CD4-positive, alpha-beta memory T cell (primary cell): ENCODE data around the gene ZNF776. TPM values are rescaled to one million over a fixed set of nuclear protein-coding genes. Genes with fewer than 3 reads are reported as not detected.

Experiments used
- CTCF ChIA-PET: fragments of 350-600 bp; sonication (Branson Sonifier 250); formaldehyde crosslinking; loops from one replicate; lab custom pipeline; 2021; ENCODE audit warnings: inconsistent platforms; ENCODE audit not compliant: partially characterized antibody; lab: Charles Lee
- POLR2A ChIA-PET: fragments of 350-600 bp; sonication (Branson Sonifier 250); formaldehyde crosslinking; loops from one replicate; lab custom pipeline; 2021; ENCODE audit not compliant: partially characterized antibody; lab: Charles Lee
- DNase-seq, 5 donors: peaks; one replicate each; pipeline versions ENCODE4 v3.0.0 to v3.0.0-alpha.2; 2020 to 2022; ENCODE audit warnings: mixed read lengths in 1 of 5
- H3K27ac ChIP-seq: one replicate; pipeline ENCODE4 v1.7.0; 2013; ENCODE audit warnings: low read depth, low read length
- H3K27me3 ChIP-seq: 2 replicates; pipeline ENCODE4 v1.7.0; 2013; ENCODE audit warnings: mild to moderate bottlenecking, low read length, moderate library complexity; ENCODE audit not compliant: insufficient read depth
- H3K36me3 ChIP-seq: 2 replicates; pipeline ENCODE4 v1.7.0; 2013; ENCODE audit warnings: mild to moderate bottlenecking, low read length, moderate library complexity; ENCODE audit not compliant: insufficient read depth
- H3K4me1 ChIP-seq: 2 replicates; pipeline ENCODE4 v1.7.0; 2013; ENCODE audit warnings: mild to moderate bottlenecking, low read length, moderate library complexity; ENCODE audit not compliant: insufficient read depth
- H3K4me3 ChIP-seq, 2 donors: one replicate each; pipeline ENCODE4 v1.7.0; 2013; ENCODE audit warnings: low read length in 2 of 2, mild to moderate bottlenecking in 1 of 2
- H3K9me3 ChIP-seq, 2 donors: one replicate each; pipeline ENCODE4 v1.7.0; 2013; ENCODE audit warnings: low read length in 2 of 2, control low read depth in 1 of 2; ENCODE audit not compliant: control insufficient read depth in 1 of 2
- H3K27ac Mint-ChIP-seq, 7 donors: one replicate each; pipeline ENCODE4 v1.8.0; 2020 to 2021; ENCODE audit warnings: mixed read lengths in 7 of 7, mild to moderate bottlenecking in 6 of 7, inconsistent platforms in 3 of 7, moderate library complexity in 3 of 7
- H3K27me3 Mint-ChIP-seq, 2 donors: one replicate each; pipeline ENCODE4 v1.8.0; 2020 to 2021; ENCODE audit warnings: mixed read lengths in 2 of 2
- H3K36me3 Mint-ChIP-seq, 2 donors: one replicate each; pipeline ENCODE4 v1.8.0; 2020 to 2021; ENCODE audit warnings: mixed read lengths in 2 of 2, inconsistent platforms in 1 of 2, mild to moderate bottlenecking in 1 of 2
- H3K4me1 Mint-ChIP-seq, 4 donors: one replicate each; pipeline ENCODE4 v1.8.0; 2020 to 2021; ENCODE audit warnings: mixed read lengths in 4 of 4, mild to moderate bottlenecking in 1 of 4
- H3K4me3 Mint-ChIP-seq, 8 donors: one replicate each; pipeline ENCODE4 v1.8.0; 2020 to 2021; ENCODE audit warnings: mixed read lengths in 8 of 8, mild to moderate bottlenecking in 7 of 8, moderate library complexity in 6 of 8, inconsistent platforms in 3 of 8
- H3K9me3 Mint-ChIP-seq, 8 donors: one replicate each; pipeline ENCODE4 v1.8.0; 2020 to 2021; ENCODE audit warnings: mixed read lengths in 8 of 8, mild to moderate bottlenecking in 5 of 8, inconsistent platforms in 3 of 8, moderate library complexity in 1 of 8
- intact Hi-C: fragments of 100-400 bp; cut with micrococcal nuclease; formaldehyde crosslinking; loops from one replicate; pipeline ENCODE4 v1.15.1; 2023
- polyA plus RNA-seq, 2 donors: library from polyadenylated mRNA; unstranded; fragments of 300-500 nt; fragmentation: Illumina TruSeq; gene quantifications; one replicate each; pipeline ENCODE4 v1.2.3, GENCODE V29; 2021
- total RNA-seq, 2 experiments: library from RNA; stranded (reverse); gene quantifications; one replicate each; pipeline ENCODE4 v1.2.3, GENCODE V29; 2021

Gene ZNF776
- total and polyA plus RNA-seq, 4 experiments from 2014 or later, result 3.3 to 40.9 (median 22.3) TPM

DNA sequence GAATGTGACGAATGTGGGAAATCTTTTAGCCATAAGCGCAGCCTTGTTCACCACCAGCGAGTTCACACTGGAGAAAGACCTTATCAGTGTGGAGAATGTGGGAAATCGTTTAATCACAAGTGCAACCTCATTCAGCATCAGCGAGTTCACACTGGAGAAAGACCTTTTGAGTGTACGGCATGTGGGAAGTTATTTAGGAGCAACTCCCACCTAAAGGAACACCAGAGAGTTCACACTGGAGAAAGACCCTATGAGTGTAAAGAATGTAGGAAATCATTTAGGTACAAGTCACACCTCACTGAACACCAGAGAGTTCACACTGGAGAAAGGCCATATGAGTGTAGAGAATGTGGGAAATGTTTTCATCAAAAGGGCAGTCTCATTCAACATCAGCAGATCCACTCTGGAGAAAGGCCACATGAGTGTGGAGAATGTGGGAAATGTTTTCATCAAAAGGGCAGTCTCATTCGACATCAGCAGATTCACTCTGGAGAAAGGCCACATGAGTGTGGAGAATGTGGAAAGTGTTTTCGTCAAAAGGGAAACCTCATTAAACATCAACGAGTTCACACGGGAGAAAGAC, 7.6 kb downstream of the ZNF776 start:
- no peak overlapping the region for H3K4me3 ChIP-seq
- intact Hi-C loops, result no loop called here
- H3K27ac ChIP-seq, result no peak overlapping the region
- H3K36me3 ChIP-seq, result peaks cover 52% of the 10 kb centered on the region
- H3K4me1 ChIP-seq, result no peaks in the 10 kb centered on the region
- CTCF ChIA-PET, result no interaction called here
- Mint-ChIP-seq H3K36me3 (peaks cover 89 to 91% of the 10 kb centered on the region in 2 donors), H3K27ac (no peak overlapping the region), H3K4me3 (no peak overlapping the region), H3K9me3 (peaks cover 0 to 98% (median 85%) of the 10 kb centered on the region in 8 donors), H3K27me3 (no peaks in the 10 kb centered on the region), H3K4me1 (peaks cover 2 to 13% (median 10%) of the 10 kb centered on the region in 4 donors)
- POLR2A ChIA-PET, result no interaction called here
- peaks cover 14 to 72% of the 10 kb centered on the region in 2 donors for H3K9me3 ChIP-seq
- no peaks in the 10 kb centered on the region for H3K27me3 ChIP-seq
- DNase-seq, result no peak

- no peak for DNase-seq
- intact Hi-C loops, result no loop called here
- Mint-ChIP-seq H3K27ac (no peak overlapping the region), H3K36me3 (peaks cover 86 to 90% of the 10 kb centered on the region in 2 donors), H3K4me3 (no peak overlapping the region), H3K9me3 (peaks cover 0 to 90% (median 79%) of the 10 kb centered on the region in 8 donors), H3K27me3 (no peaks in the 10 kb centered on the region), H3K4me1 (peaks cover 2 to 13% (median 10%) of the 10 kb centered on the region in 4 donors)
- Histone ChIP-seq H3K36me3 (peaks cover 43% of the 10 kb centered on the region), H3K9me3 (peaks cover 14 to 64% of the 10 kb centered on the region in 2 donors), H3K27ac (no peak overlapping the region), H3K4me1 (no peaks in the 10 kb centered on the region), H3K27me3 (no peaks in the 10 kb centered on the region), H3K4me3 (peak overlapping the region in 1 of 2 donors; percentile 3)
- CTCF ChIA-PET, result no interaction called here
- POLR2A ChIA-PET, result interaction anchor here (0.8 to 1.2 kb wide), 2 partner anchors 15 to 27 kb away, joined by 3 to 6 read pairs; partner anchors contain the start of genes ZNF586 and ZNF671
Measured at GRCh38 chr19:57755031-57755430, 8.4 kb downstream of the ZNF776 start.

DNA sequence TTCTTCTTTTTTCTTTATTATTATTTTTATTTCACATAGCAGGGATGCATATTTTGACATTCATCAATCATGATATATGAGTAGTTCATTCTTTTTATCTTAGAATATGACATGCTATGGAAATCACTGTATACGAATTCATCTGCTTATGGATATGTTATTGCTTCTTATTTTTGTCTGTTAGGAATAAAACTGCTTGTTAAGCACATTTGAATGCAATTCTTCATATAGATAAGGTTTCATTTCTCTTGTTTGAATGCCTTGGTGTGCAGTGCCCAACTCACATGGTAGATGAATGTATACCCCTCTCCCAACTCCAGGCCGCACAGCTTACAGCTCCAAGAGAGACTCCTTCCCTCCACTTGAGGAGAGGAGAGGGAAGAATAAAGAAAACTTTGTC, 11.3 kb downstream of the ZNF776 start:
- H3K4me3 ChIP-seq, result peak overlapping the region in 1 of 2 donors; percentile 8
- no peaks in the 10 kb centered on the region for H3K27me3 ChIP-seq
- peaks cover 78 to 83% of the 10 kb centered on the region in 2 donors for H3K36me3 Mint-ChIP-seq
- H3K9me3 ChIP-seq, result peaks cover 14 to 43% of the 10 kb centered on the region in 2 donors
- no peak overlapping the region for H3K27ac Mint-ChIP-seq
- intact Hi-C loops, result no loop called here
- ChIA-PET POLR2A (no interaction called here), CTCF (no interaction called here)
- no peaks in the 10 kb centered on the region for H3K4me1 ChIP-seq
- peaks cover 0 to 76% (median 67%) of the 10 kb centered on the region in 8 donors for H3K9me3 Mint-ChIP-seq
- peaks cover 20% of the 10 kb centered on the region for H3K36me3 ChIP-seq
- H3K27me3 Mint-ChIP-seq, result no peaks in the 10 kb centered on the region
- no peak overlapping the region for H3K4me3 Mint-ChIP-seq
- no peak overlapping the region for H3K27ac ChIP-seq
- DNase-seq, result no peak
- H3K4me1 Mint-ChIP-seq, result peaks cover 0 to 4% (median under 1%) of the 10 kb centered on the region in 4 donors

GRCh38 chr19:57759096-57759495, 12.5 kb downstream of the ZNF776 start:
- Histone ChIP-seq H3K4me3 (no peak overlapping the region), H3K27ac (no peak overlapping the region), H3K27me3 (no peaks in the 10 kb centered on the region), H3K9me3 (peaks cover 14 to 31% of the 10 kb centered on the region in 2 donors), H3K36me3 (peaks cover 8% of the 10 kb centered on the region), H3K4me1 (no peaks in the 10 kb centered on the region)
- no peaks in the 10 kb centered on the region for H3K27me3 Mint-ChIP-seq
- DNase-seq, result no peak
- H3K4me3 Mint-ChIP-seq, result no peak overlapping the region
- CTCF ChIA-PET, result no interaction called here
- H3K36me3 Mint-ChIP-seq, result peaks cover 74 to 81% of the 10 kb centered on the region in 2 donors
- H3K9me3 Mint-ChIP-seq, result peaks cover 0 to 74% (median 59%) of the 10 kb centered on the region in 8 donors
- no peak overlapping the region for H3K27ac Mint-ChIP-seq
- peaks cover 0 to 4% (median 0%) of the 10 kb centered on the region in 4 donors for H3K4me1 Mint-ChIP-seq
- intact Hi-C loops, result no loop called here
- POLR2A ChIA-PET, result interaction anchor here (0.6 to 1.1 kb wide), 2 partner anchors 32 to 42 kb away, joined by 3 to 4 read pairs; no protein-coding TSS in a partner anchor

DNA sequence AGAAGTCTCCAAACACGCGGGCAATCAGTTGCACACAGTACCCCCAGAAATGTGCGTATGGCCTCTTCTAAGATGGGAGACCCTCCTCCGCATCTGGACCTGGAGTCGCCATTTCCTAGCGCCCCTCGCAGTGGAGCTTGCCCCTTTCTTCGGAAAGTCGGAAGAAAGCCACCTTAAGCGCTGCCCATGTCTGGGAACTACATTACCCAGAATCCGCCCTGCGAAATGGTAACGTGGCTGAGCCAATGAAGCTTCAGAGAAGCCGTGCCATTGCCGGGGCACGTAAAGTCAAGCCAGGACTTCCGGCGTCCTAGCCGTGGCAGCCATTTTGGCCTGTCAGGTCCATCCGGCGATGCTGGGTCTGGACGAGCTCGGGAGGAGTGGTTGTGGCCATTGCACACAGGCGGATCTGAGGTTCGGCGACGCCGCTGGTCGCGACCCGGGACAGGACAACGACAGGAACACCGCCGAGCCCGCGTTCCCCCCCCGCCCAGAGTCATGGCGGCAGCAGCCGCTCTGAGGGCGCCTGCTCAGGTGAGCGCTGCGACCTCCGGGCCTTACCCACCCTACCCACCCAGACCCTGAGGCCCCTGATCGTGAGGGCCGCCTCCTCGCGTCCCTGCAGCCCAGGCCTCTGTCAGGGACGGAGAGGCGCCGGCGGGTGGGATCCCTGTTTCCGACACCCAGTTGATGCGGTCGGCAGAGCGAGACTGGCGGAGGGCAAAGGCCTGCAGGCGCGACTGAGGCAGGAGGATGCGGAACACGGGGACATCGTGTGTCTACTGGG, 22.9 kb downstream of the ZNF776 start, which contains the start of gene ZNF586:
Gene ZNF586 (plus strand): TSS at position 332 of the 787 bp plus-strand sequence. CDS start 167 bp downstream, at position 499.
- Mint-ChIP-seq H3K4me1 (peaks cover 23 to 51% (median 33%) of the 10 kb centered on the region in 4 donors), H3K4me3 (peak within 1 kb of the TSS; percentile 96 to 99 (median 96)), H3K27me3 (no peaks in the 10 kb centered on the region), H3K27ac (peak within 1 kb of the TSS; percentile 91 to 98 (median 96)), H3K36me3 (peaks cover 45 to 53% of the 10 kb centered on the region in 2 donors), H3K9me3 (peaks cover 9 to 54% (median 46%) of the 10 kb centered on the region in 8 donors)
- H3K4me1 ChIP-seq, result peaks cover 20% of the 10 kb centered on the region
- no peaks in the 10 kb centered on the region for H3K27me3 ChIP-seq
- H3K27ac ChIP-seq, result peak within 1 kb of the TSS; percentile 75
- peak within 1 kb of the TSS; percentile 62 to 75 for H3K4me3 ChIP-seq
- peaks cover 0 to 4% of the 10 kb centered on the region in 2 donors for H3K9me3 ChIP-seq
- intact Hi-C loops, result loop anchor here (1.0 to 2.0 kb wide), 8 partner anchors 23 to 233 kb away; partner anchors contain the start of genes ZNF211, ZNF256, ZNF417 and ZNF552
- H3K36me3 ChIP-seq, result peaks cover 14% of the 10 kb centered on the region
- ChIA-PET POLR2A (interaction anchor here (0.7 to 2.0 kb wide), 20 partner anchors 11 to 1377 kb away, joined by 3 to 18 read pairs (median 4); partner anchors contain the start of genes ZNF211, ZNF274, ZNF416 and ZNF417), CTCF (interaction anchor here (0.7 kb wide), 1 partner anchor 334 kb away, joined by 3 read pairs; no protein-coding TSS in a partner anchor)
- DNase-seq, result peak; percentile 82 to 91 (median 85)

DNA sequence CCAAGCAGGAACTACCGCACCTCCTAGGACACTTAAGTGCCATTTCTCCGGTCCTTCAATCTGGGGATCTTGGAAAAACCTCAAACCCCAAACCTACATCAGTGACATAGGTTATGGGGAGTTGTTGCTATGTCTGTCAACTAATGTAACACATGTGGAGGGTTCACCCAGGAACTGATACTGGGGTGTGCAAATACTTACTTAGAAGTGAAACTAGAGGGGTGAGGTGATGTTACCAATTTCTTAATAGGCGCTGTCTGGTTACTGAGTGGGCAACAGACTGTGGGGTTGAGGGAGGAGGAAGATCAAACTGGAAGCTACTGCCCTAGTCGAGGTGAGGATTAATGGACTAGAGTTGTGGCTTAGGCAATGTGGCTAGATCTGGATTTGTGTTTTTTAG, 24.8 kb downstream of the ZNF776 start:
- Histone ChIP-seq H3K27me3 (no peaks in the 10 kb centered on the region), H3K27ac (no peak overlapping the region), H3K9me3 (peaks cover 0 to 11% of the 10 kb centered on the region in 2 donors), H3K4me3 (peak overlapping the region in 1 of 2 donors; percentile 28), H3K4me1 (peaks cover 20% of the 10 kb centered on the region), H3K36me3 (peaks cover 22% of the 10 kb centered on the region)
- H3K27me3 Mint-ChIP-seq, result no peaks in the 10 kb centered on the region
- peaks cover 54 to 63% of the 10 kb centered on the region in 2 donors for H3K36me3 Mint-ChIP-seq
- H3K9me3 Mint-ChIP-seq, result peaks cover 9 to 62% (median 54%) of the 10 kb centered on the region in 8 donors
- H3K4me1 Mint-ChIP-seq, result peaks cover 23 to 51% (median 40%) of the 10 kb centered on the region in 4 donors
- DNase-seq, result no peak
- peak overlapping the region; percentile 18 to 82 (median 72) for H3K4me3 Mint-ChIP-seq
- peak overlapping the region in 4 of 7 donors; percentile 2 to 81 (median 43) for H3K27ac Mint-ChIP-seq
- POLR2A ChIA-PET, result interaction anchor here (1.3 kb wide), 1 partner anchor 10 kb away, joined by 3 read pairs; no protein-coding TSS in a partner anchor
- CTCF ChIA-PET, result no interaction called here
- intact Hi-C loops, result no loop called here
